ENCODE data around the gene RUNX1.
A peak's percentile ranks its signal among the peaks of the same experiment; 100 is the strongest.

RUNX1 gene

GRCh38 chr21:34992736-34993398, 56.2 kb downstream of the RUNX1 start:
- peak; percentile 21 for DNase-seq (ENCODE audit: low spot score)

- peak; percentile 80 for DNase-seq (ENCODE audit: low spot score)
These were observed 56.9 kb downstream of the RUNX1 start for GRCh38 chr21:34992180-34992579.

- no peak for DNase-seq (ENCODE audit: low spot score)
These were observed 57.6 kb downstream of the RUNX1 start for GRCh38 chr21:34991366-34991957.

- DNase-seq (ENCODE audit: low spot score), result no peak
These were observed 58.3 kb downstream of the RUNX1 start for GRCh38 chr21:34990842-34991241.

- DNase-seq (ENCODE audit: low spot score), result no peak
These were observed 59.6 kb downstream of the RUNX1 start for GRCh38 chr21:34989337-34990151.

GRCh38 chr21:34988625-34989024, 60.5 kb downstream of the RUNX1 start:
- no peak for DNase-seq (ENCODE audit: low spot score)

- DNase-seq (ENCODE audit: low spot score), result no peak
These were observed 61.0 kb downstream of the RUNX1 start for GRCh38 chr21:34988139-34988538.

- no peak for DNase-seq (ENCODE audit: low spot score)
These were observed 61.5 kb downstream of the RUNX1 start for GRCh38 chr21:34987501-34988072.

GRCh38 chr21:34986561-34987500, 62.3 kb downstream of the RUNX1 start:
- DNase-seq (ENCODE audit: low spot score), result no peak

- DNase-seq (ENCODE audit: low spot score), result no peak
These were observed 64.6 kb downstream of the RUNX1 start for GRCh38 chr21:34984356-34985058.

GRCh38 chr21:34983680-34984086, 65.4 kb downstream of the RUNX1 start:
- no peak for DNase-seq (ENCODE audit: low spot score)

GRCh38 chr21:34981791-34982190, 67.3 kb downstream of the RUNX1 start:
- no peak for DNase-seq (ENCODE audit: low spot score)

- no peak for DNase-seq (ENCODE audit: low spot score)
These were observed 68.5 kb downstream of the RUNX1 start for GRCh38 chr21:34980423-34981115.

GRCh38 chr21:34979383-34979782, 69.7 kb downstream of the RUNX1 start:
- no peak for DNase-seq (ENCODE audit: low spot score)

- no peak for DNase-seq (ENCODE audit: low spot score)
These were observed 71.8 kb downstream of the RUNX1 start for GRCh38 chr21:34977333-34977732.

- DNase-seq (ENCODE audit: low spot score), result no peak
These were observed 74.7 kb downstream of the RUNX1 start for GRCh38 chr21:34974162-34974981.

- DNase-seq (ENCODE audit: low spot score), result no peak
These were observed 75.4 kb downstream of the RUNX1 start for GRCh38 chr21:34973685-34974084.

- DNase-seq (ENCODE audit: low spot score), result no peak
These were observed 77.4 kb downstream of the RUNX1 start for GRCh38 chr21:34971656-34972055.

GRCh38 chr21:34970566-34970965, 78.5 kb downstream of the RUNX1 start:
- DNase-seq (ENCODE audit: low spot score), result no peak

- no peak for DNase-seq (ENCODE audit: low spot score)
These were observed 79.0 kb downstream of the RUNX1 start for GRCh38 chr21:34970167-34970500.

Measured in cerebellar cortex (tissue), 1 donor.